Neural progenitor cell (in vitro differentiated cells): ENCODE measurements around the gene TNNT3. TPM values are rescaled to one million over a fixed set of nuclear protein-coding genes. Genes with fewer than 3 reads are reported as not detected.

Experiments
- DNase-seq: peaks from one replicate; pipeline ENCODE4 v3.0.0-alpha.2; 2016; ENCODE audit warnings: low spot score
- H2AFZ ChIP-seq: fragments of 200-600 bp; sonication (generic); replicated peaks from 2 replicates; pipeline ENCODE4 v1.6.1; 2016; ENCODE audit warnings: antibody characterized with exemption
- H3F3A ChIP-seq: fragments of 200-600 bp; sonication (generic); 2 replicates; pipeline ENCODE4 v1.6.1; 2016; ENCODE audit warnings: antibody characterized with exemption, low read depth
- H3K27ac ChIP-seq: fragments of 200-600 bp; sonication (generic); 2 replicates; pipeline ENCODE4 v1.5.1; 2016; ENCODE audit warnings: mild to moderate bottlenecking
- H3K27me3 ChIP-seq: fragments of 200-600 bp; sonication (generic); 2 replicates; pipeline ENCODE4 v1.6.1; 2016; ENCODE audit warnings: mild to moderate bottlenecking, moderate library complexity
- H3K36me3 ChIP-seq: fragments of 200-600 bp; sonication (generic); 2 replicates; pipeline ENCODE4 v1.5.1; 2016
- H3K4me1 ChIP-seq: fragments of 200-600 bp; sonication (generic); 2 replicates; pipeline ENCODE4 v1.6.1; 2016; ENCODE audit warnings: mixed run types
- H3K4me2 ChIP-seq: fragments of 200-600 bp; sonication (generic); 2 replicates; pipeline ENCODE4 v1.6.1; 2016
- H3K4me3 ChIP-seq: fragments of 200-600 bp; sonication (generic); 2 replicates; pipeline ENCODE4 v1.5.1; 2016
- H3K79me2 ChIP-seq: fragments of 200-600 bp; sonication (generic); 2 replicates; pipeline ENCODE4 v1.6.1; 2016; ENCODE audit warnings: low read depth
- H3K9ac ChIP-seq: fragments of 200-600 bp; sonication (generic); 2 replicates; pipeline ENCODE4 v1.6.1; 2016
- H3K9me3 ChIP-seq: fragments of 200-600 bp; sonication (generic); 2 replicates; pipeline ENCODE4 v1.5.1; 2016; ENCODE audit warnings: low read depth
- H4K20me1 ChIP-seq: fragments of 200-600 bp; sonication (generic); 2 replicates; pipeline ENCODE4 v1.6.1; 2016; ENCODE audit warnings: low read depth
- H3K27ac Mint-ChIP-seq: 3 replicates; pipeline ENCODE4 v1.8.0; 2021; ENCODE audit warnings: mixed read lengths
- H3K27me3 Mint-ChIP-seq: 2 replicates; pipeline ENCODE4 v1.8.0; 2022; ENCODE audit warnings: low read depth, mild to moderate bottlenecking, inconsistent platforms, moderate library complexity, mixed read lengths; ENCODE audit not compliant: insufficient read depth
- H3K36me3 Mint-ChIP-seq: 3 replicates; pipeline ENCODE4 v1.8.0; 2021; ENCODE audit warnings: mixed read lengths
- H3K4me1 Mint-ChIP-seq: 3 replicates; pipeline ENCODE4 v1.8.0; 2021; ENCODE audit warnings: mixed read lengths
- H3K4me3 Mint-ChIP-seq: 3 replicates; pipeline ENCODE4 v1.8.0; 2021; ENCODE audit warnings: mild to moderate bottlenecking, moderate library complexity, mixed read lengths
- H3K9me3 Mint-ChIP-seq: 3 replicates; pipeline ENCODE4 v1.8.0; 2020; ENCODE audit warnings: mixed read lengths
- EZH2 ChIP-seq: fragments of 200-600 bp; sonication (generic); IDR thresholded peaks from 2 replicates; pipeline ENCODE4 v1.6.1; 2017; ENCODE audit warnings: antibody characterized with exemption, mild to moderate bottlenecking, moderate library complexity
- EZH2phosphoT487 ChIP-seq: fragments of 200-600 bp; sonication (generic); IDR thresholded peaks from 2 replicates; pipeline ENCODE4 v1.6.1; 2017; ENCODE audit warnings: antibody characterized with exemption
- total RNA-seq: library from RNA; depleted of rRNA; stranded (reverse); fragments of >200 nt; gene quantifications from 2 replicates; pipeline ENCODE4 v1.2.3, GENCODE V29; 2015; ENCODE audit warnings: low replicate concordance
- TF ChIP-seq, protein P1 (sequence below): fragments of 200-600 bp; sonication (generic); IDR thresholded peaks from 2 replicates; pipeline ENCODE4 v1.5.1; 2017; ENCODE audit warnings: antibody characterized with exemption, mild to moderate bottlenecking

TNNT3 gene
- total RNA-seq, 1 donor from 2014 or later, result 0.92 TPM

- no peak overlapping the region for H3K4me3 Mint-ChIP-seq
- H3F3A ChIP-seq, result no peaks in the 10 kb centered on the region
Measured at GRCh38 chr11:1953489-1954266, 34.2 kb downstream of the TNNT3 start.

DNA sequence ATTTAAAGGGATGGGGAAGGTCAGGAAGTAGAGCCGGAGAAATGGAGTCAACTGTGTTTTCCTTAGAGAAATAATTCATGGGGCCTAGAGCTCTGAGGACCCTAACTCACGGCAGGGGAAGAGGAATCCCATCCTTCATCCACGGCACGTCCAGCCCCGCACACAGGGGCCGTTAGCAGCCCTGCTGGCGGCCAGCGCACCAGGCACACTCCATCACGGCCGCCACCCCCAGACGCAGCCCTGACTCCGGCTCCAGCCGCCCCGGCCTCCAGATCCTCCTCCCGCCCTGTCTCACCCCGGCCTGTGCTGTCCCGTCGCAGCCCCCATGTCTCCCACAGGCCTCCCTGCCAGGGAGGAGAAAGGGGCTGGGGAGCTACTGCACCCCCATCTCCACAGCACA, 38.9 kb downstream of the TNNT3 start:
- H3F3A ChIP-seq, result no peaks in the 10 kb centered on the region
- Mint-ChIP-seq H3K4me1 (no peaks in the 10 kb centered on the region), H3K9me3 (no peaks in the 10 kb centered on the region), H3K27ac (no peak overlapping the region), H3K4me3 (no peak overlapping the region), H3K27me3 (no peaks in the 10 kb centered on the region), H3K36me3 (no peaks in the 10 kb centered on the region)
- H3K79me2 ChIP-seq, result no peaks in the 10 kb centered on the region
- no peaks in the 10 kb centered on the region for H3K4me1 ChIP-seq
- H3K27ac ChIP-seq, result no peak overlapping the region
- no peaks in the 10 kb centered on the region for H4K20me1 ChIP-seq
- H3K36me3 ChIP-seq, result no peaks in the 10 kb centered on the region
- H3K4me3 ChIP-seq, result no peak overlapping the region
- H3K27me3 ChIP-seq, result no peaks in the 10 kb centered on the region
- no peak for DNase-seq
- H3K9ac ChIP-seq, result no peak overlapping the region
- TF ChIP-seq EZH2, result no peak
- TF ChIP-seq, protein P1, sequence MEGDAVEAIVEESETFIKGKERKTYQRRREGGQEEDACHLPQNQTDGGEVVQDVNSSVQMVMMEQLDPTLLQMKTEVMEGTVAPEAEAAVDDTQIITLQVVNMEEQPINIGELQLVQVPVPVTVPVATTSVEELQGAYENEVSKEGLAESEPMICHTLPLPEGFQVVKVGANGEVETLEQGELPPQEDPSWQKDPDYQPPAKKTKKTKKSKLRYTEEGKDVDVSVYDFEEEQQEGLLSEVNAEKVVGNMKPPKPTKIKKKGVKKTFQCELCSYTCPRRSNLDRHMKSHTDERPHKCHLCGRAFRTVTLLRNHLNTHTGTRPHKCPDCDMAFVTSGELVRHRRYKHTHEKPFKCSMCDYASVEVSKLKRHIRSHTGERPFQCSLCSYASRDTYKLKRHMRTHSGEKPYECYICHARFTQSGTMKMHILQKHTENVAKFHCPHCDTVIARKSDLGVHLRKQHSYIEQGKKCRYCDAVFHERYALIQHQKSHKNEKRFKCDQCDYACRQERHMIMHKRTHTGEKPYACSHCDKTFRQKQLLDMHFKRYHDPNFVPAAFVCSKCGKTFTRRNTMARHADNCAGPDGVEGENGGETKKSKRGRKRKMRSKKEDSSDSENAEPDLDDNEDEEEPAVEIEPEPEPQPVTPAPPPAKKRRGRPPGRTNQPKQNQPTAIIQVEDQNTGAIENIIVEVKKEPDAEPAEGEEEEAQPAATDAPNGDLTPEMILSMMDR, result no peak
- no peak for TF ChIP-seq EZH2phosphoT487
- no peak overlapping the region for H3K4me2 ChIP-seq
- no peaks in the 10 kb centered on the region for H3K9me3 ChIP-seq
- H2AFZ ChIP-seq, result no peak overlapping the region

More at GRCh38 chr11:1953489-1954266, 34.2 kb downstream of the TNNT3 start:
- Histone ChIP-seq H3K27ac (no peak overlapping the region), H3K4me2 (no peak overlapping the region), H3K27me3 (no peaks in the 10 kb centered on the region), H3K9me3 (no peaks in the 10 kb centered on the region), H2AFZ (no peak overlapping the region), H3K79me2 (no peaks in the 10 kb centered on the region), H3K9ac (no peak overlapping the region), H3K36me3 (no peaks in the 10 kb centered on the region), H4K20me1 (no peaks in the 10 kb centered on the region), H3K4me3 (no peak overlapping the region), H3K4me1 (no peaks in the 10 kb centered on the region)
- no peaks in the 10 kb centered on the region for H3K36me3 Mint-ChIP-seq
- H3K4me1 Mint-ChIP-seq, result no peaks in the 10 kb centered on the region
- no peak for DNase-seq
- H3K27me3 Mint-ChIP-seq, result no peaks in the 10 kb centered on the region
- H3K9me3 Mint-ChIP-seq, result no peaks in the 10 kb centered on the region
- no peak overlapping the region for H3K27ac Mint-ChIP-seq
- TF ChIP-seq EZH2phosphoT487 (no peak), EZH2 (no peak)
- TF ChIP-seq, protein P1, result no peak

DNA sequence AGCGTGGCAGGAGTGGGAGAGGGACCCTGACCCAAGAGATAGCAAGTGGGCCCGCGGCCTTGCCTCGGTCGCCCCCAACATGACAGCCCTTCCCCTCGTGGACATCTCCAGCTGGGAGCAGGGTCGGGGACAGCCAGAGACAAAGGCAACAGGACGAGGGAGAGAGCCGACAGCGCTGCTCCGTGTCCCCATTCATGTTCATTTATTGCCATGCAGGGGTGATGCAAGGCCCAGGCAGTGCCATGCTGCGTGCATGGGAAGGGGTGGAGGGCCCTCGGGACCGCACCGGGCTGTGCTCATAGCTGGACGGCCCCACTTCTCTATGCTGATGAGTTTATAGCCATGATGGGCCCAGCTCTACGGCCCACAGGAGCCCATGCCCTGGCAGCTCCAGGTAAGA, 40.3 kb downstream of the TNNT3 start:
- H3K9me3 ChIP-seq, result no peaks in the 10 kb centered on the region
- no peak overlapping the region for H3K4me3 ChIP-seq
- H3K9me3 Mint-ChIP-seq, result no peaks in the 10 kb centered on the region
- H3K27me3 Mint-ChIP-seq, result no peaks in the 10 kb centered on the region
- no peaks in the 10 kb centered on the region for H3K27me3 ChIP-seq
- H2AFZ ChIP-seq, result no peak overlapping the region
- no peaks in the 10 kb centered on the region for H3K4me1 ChIP-seq
- H3K27ac ChIP-seq, result no peak overlapping the region
- H4K20me1 ChIP-seq, result no peaks in the 10 kb centered on the region
- H3K27ac Mint-ChIP-seq, result no peak overlapping the region
- H3K4me2 ChIP-seq, result no peak overlapping the region
- no peak overlapping the region for H3K4me3 Mint-ChIP-seq
- no peaks in the 10 kb centered on the region for H3K36me3 Mint-ChIP-seq
- H3K79me2 ChIP-seq, result no peaks in the 10 kb centered on the region
- H3K36me3 ChIP-seq, result no peaks in the 10 kb centered on the region
- no peak for DNase-seq
- no peaks in the 10 kb centered on the region for H3F3A ChIP-seq
- TF ChIP-seq, protein P1, result no peak
- no peak for TF ChIP-seq EZH2phosphoT487
- no peak for TF ChIP-seq EZH2
- H3K9ac ChIP-seq, result no peak overlapping the region
- H3K4me1 Mint-ChIP-seq, result no peaks in the 10 kb centered on the region
